GM18867 (cell line): ENCODE results near the gene CNBD2.
"Not testable (repeated sequence)": the region's sequence is repeated elsewhere in the genome, so short reads cannot be mapped to it uniquely, and the experiment has no call there.

ENCODE experiments used
- ATAC-seq: cut with Tn5 transposase; IDR thresholded peaks from one replicate; pipeline ENCODE4 v1.9.1; 2021; ENCODE audit warnings: mild to moderate bottlenecking, moderate library complexity; ENCODE audit not compliant: unreplicated experiment

The CNBD2 gene

GRCh38 chr20:35974256-35974655 is 5.9 kb downstream of the CNBD2 start:
- no peak for ATAC-seq

- ATAC-seq: no peak
Measured at GRCh38 chr20:35975576-35976373, 7.4 kb downstream of the CNBD2 start.

- ATAC-seq: no peak
Measured at GRCh38 chr20:35978041-35978513, 9.7 kb downstream of the CNBD2 start.

- ATAC-seq: no peak
Measured at GRCh38 chr20:35979544-35979943, 11.2 kb downstream of the CNBD2 start.

- no peak for ATAC-seq
Measured at GRCh38 chr20:35981969-35982368, 13.6 kb downstream of the CNBD2 start.

GRCh38 chr20:35984382-35984781 is 16.0 kb downstream of the CNBD2 start:
- ATAC-seq: no peak

- ATAC-seq: no peak
Measured at GRCh38 chr20:35985806-35986205, 17.4 kb downstream of the CNBD2 start.

GRCh38 chr20:35988910-35989463 is 20.6 kb downstream of the CNBD2 start:
- no peak for ATAC-seq

- no peak for ATAC-seq
Measured at GRCh38 chr20:35991142-35991771, 22.9 kb downstream of the CNBD2 start.

GRCh38 chr20:35992713-35993335 is 24.4 kb downstream of the CNBD2 start:
- no peak for ATAC-seq

GRCh38 chr20:35994994-35995453 is 26.6 kb downstream of the CNBD2 start:
- no peak for ATAC-seq

GRCh38 chr20:35996492-35996891 is 28.1 kb downstream of the CNBD2 start:
- ATAC-seq: not testable (repeated sequence)

- not testable (repeated sequence) for ATAC-seq
Measured at GRCh38 chr20:36001331-36001730, 32.9 kb downstream of the CNBD2 start.

- ATAC-seq: no peak
Measured at GRCh38 chr20:36002855-36003254, 34.5 kb downstream of the CNBD2 start.

GRCh38 chr20:36004045-36004444 is 35.7 kb downstream of the CNBD2 start:
- ATAC-seq: no peak

GRCh38 chr20:36008461-36009035 is 40.2 kb downstream of the CNBD2 start:
- no peak for ATAC-seq

- no peak for ATAC-seq
Measured at GRCh38 chr20:36010076-36010475, 41.7 kb downstream of the CNBD2 start.

- ATAC-seq: no peak
Measured at GRCh38 chr20:36010825-36011224, 42.4 kb downstream of the CNBD2 start.

GRCh38 chr20:36015806-36016403 is 47.5 kb downstream of the CNBD2 start:
- no peak for ATAC-seq

GRCh38 chr20:36017048-36017951 is 48.9 kb downstream of the CNBD2 start:
- ATAC-seq: no peak
